Activated CD8-positive, alpha-beta T cell treated with anti-CD3 and anti-CD28 coated beads for 36 hours (primary cell): ENCODE measurements around the gene SCFD2. TPM values are rescaled to one million over a fixed set of nuclear protein-coding genes. Genes with fewer than 3 reads are reported as not detected.

Experiments
- ATAC-seq: fragments of 200-7000 bp; cut with Tn5 transposase; one replicate; pipeline ENCODE4 v1.10.0; 2021; ENCODE audit warnings: mild to moderate bottlenecking, moderate library complexity
- CTCF ChIA-PET: fragments of 350-600 bp; sonication (Branson Sonifier 250); formaldehyde crosslinking; loops from one replicate; lab custom pipeline; 2021; ENCODE audit warnings: antibody characterized with exemption; lab: Charles Lee
- POLR2A ChIA-PET: fragments of 350-600 bp; sonication (Branson Sonifier 250); formaldehyde crosslinking; loops from one replicate; lab custom pipeline; 2021; ENCODE audit warnings: antibody characterized with exemption; lab: Charles Lee
- DNase-seq: peaks from one replicate; pipeline ENCODE4 v3.0.0-alpha.2; 2020
- H3K27ac Mint-ChIP-seq: one replicate; pipeline ENCODE4 v1.8.0; 2021; ENCODE audit warnings: mild to moderate bottlenecking, mixed read lengths
- H3K27me3 Mint-ChIP-seq: one replicate; pipeline ENCODE4 v1.8.0; 2021; ENCODE audit warnings: mixed read lengths
- H3K36me3 Mint-ChIP-seq: one replicate; pipeline ENCODE4 v1.8.0; 2021; ENCODE audit warnings: low read depth, mixed read lengths
- H3K4me1 Mint-ChIP-seq: one replicate; pipeline ENCODE4 v1.8.0; 2021; ENCODE audit warnings: low read depth, mixed read lengths
- H3K4me3 Mint-ChIP-seq: one replicate; pipeline ENCODE4 v1.8.0; 2021; ENCODE audit warnings: mild to moderate bottlenecking, moderate library complexity, mixed read lengths
- H3K9me3 Mint-ChIP-seq: one replicate; pipeline ENCODE4 v1.8.0; 2021; ENCODE audit warnings: mixed read lengths
- intact Hi-C: fragments of 100-400 bp; cut with micrococcal nuclease; formaldehyde crosslinking; loops from one replicate; pipeline ENCODE4 v1.10.0; 2022
- total RNA-seq, 2 experiments: library from RNA; stranded (reverse); gene quantifications; one replicate each; pipeline ENCODE4 v1.2.3, GENCODE V29; 2021
- TF ChIP-seq, protein P1 (sequence below): fragments of 200-600 bp; IDR thresholded peaks from one replicate; pipeline ENCODE4 v1.8.0; 2022; ENCODE audit warnings: antibody characterized with exemption, mild to moderate bottlenecking

The SCFD2 gene
- total RNA-seq, 2 experiments from 2014 or later, result 21.4 to 22.1 TPM

DNA sequence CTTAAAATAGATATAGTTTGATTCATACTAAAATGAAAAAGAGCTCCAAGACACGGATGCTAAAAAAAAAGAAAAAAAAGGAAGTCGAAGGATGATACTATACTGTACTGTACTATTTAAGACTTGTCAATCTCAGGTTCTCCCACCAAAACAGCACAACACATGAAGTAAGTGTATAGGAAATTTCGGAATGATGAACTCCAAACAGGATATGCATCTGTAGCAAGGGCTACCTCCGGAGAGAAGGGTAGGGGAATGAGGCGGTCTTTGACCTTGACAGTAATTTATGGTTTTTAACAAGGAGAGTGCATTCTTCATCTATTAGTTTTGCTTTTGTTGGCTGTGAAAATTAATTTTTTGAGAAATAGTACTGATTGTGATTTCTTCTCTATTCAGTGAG lies 11.0 kb upstream of the SCFD2 start:
- Mint-ChIP-seq H3K4me3 (peak overlapping the region; percentile 95), H3K36me3 (peaks cover 9% of the 10 kb centered on the region), H3K27ac (peak overlapping the region; percentile 97), H3K9me3 (no peaks in the 10 kb centered on the region), H3K4me1 (peaks cover 30% of the 10 kb centered on the region), H3K27me3 (peaks cover 3% of the 10 kb centered on the region)
- CTCF ChIA-PET, result no interaction called here
- intact Hi-C loops, result no loop called here
- DNase-seq, result no peak
- POLR2A ChIA-PET, result interaction anchor here (1.6 to 3.2 kb wide), 2 partner anchors 10 to 13 kb away, joined by 4 to 13 read pairs; no protein-coding TSS in a partner anchor
- TF ChIP-seq, protein P1, sequence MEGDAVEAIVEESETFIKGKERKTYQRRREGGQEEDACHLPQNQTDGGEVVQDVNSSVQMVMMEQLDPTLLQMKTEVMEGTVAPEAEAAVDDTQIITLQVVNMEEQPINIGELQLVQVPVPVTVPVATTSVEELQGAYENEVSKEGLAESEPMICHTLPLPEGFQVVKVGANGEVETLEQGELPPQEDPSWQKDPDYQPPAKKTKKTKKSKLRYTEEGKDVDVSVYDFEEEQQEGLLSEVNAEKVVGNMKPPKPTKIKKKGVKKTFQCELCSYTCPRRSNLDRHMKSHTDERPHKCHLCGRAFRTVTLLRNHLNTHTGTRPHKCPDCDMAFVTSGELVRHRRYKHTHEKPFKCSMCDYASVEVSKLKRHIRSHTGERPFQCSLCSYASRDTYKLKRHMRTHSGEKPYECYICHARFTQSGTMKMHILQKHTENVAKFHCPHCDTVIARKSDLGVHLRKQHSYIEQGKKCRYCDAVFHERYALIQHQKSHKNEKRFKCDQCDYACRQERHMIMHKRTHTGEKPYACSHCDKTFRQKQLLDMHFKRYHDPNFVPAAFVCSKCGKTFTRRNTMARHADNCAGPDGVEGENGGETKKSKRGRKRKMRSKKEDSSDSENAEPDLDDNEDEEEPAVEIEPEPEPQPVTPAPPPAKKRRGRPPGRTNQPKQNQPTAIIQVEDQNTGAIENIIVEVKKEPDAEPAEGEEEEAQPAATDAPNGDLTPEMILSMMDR, result no peak
- no peak for ATAC-seq

DNA sequence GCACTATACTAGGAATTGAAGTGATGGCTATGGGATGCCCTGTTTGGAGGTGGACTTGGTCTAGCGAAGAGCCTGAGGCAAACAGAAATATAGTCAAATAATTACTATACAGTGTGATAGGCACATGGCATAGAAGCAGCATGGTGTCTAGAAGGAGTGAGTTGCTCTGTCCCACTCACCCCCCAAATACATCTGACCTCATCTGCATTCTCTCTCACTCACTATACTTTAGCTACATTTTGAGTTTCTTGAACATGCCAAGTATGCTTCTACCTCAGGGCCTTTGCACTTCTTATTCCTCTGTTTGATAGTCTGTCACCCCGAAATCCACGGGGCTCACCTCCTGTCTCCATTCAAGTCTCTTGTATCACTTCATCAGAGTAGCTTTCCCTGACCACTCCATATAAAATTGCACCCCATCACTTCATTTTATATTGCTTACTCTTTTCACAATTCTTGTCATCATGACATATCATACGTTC lies 9.0 kb upstream of the SCFD2 start:
- Mint-ChIP-seq H3K9me3 (no peaks in the 10 kb centered on the region), H3K4me3 (no peak overlapping the region), H3K27me3 (peaks cover 11% of the 10 kb centered on the region), H3K27ac (no peak overlapping the region), H3K36me3 (peaks cover 4% of the 10 kb centered on the region), H3K4me1 (peaks cover 22% of the 10 kb centered on the region)
- ATAC-seq (no peak), DNase-seq (no peak)
- TF ChIP-seq, protein P1, result no peak
- ChIA-PET POLR2A (no interaction called here), CTCF (interaction anchor here (1.2 kb wide), 2 partner anchors 8 to 859 kb away, joined by 4 to 7 read pairs; partner anchors contain the start of gene SCFD2)
- intact Hi-C loops, result no loop called here

DNA sequence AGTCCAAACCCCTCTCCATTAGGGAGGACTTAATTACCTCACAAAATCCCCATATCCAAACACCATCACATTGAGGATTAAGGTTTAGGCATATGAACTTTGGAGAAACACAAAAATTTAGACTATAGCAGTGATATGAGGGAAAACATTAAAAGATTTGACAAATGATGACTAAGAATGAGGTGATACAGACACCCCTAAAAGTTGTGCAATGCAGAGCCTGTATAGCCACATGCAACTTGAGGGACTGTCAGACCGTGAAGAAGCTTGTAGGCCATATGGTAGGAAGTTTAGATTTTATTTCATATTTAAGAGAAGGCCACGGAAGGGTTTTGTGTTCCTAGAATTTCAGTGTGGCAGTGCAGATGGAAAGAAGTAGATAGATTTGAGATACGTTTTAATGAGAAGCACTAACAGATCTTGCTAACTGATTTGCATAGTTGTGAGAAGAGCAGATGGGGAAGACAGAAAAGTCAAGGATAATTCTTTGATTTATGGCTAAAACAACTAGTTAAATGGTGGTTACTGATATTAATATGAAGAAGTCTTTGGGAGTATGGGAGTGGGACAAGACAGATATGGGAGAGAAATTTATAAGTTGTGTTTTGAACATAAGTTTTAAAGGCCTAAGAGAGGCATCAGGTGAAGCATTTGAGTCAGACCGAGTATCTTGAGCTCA lies 6.1 kb upstream of the SCFD2 start:
- peaks cover 9% of the 10 kb centered on the region for H3K4me1 Mint-ChIP-seq
- POLR2A ChIA-PET, result no interaction called here
- ATAC-seq (no peak), DNase-seq (no peak)
- intact Hi-C loops, result no loop called here
- no peak overlapping the region for H3K27ac Mint-ChIP-seq
- CTCF ChIA-PET, result no interaction called here
- H3K27me3 Mint-ChIP-seq, result peaks cover 15% of the 10 kb centered on the region
- no peaks in the 10 kb centered on the region for H3K36me3 Mint-ChIP-seq
- TF ChIP-seq, protein P1, result no peak
- H3K9me3 Mint-ChIP-seq, result no peaks in the 10 kb centered on the region
- H3K4me3 Mint-ChIP-seq, result no peak overlapping the region

DNA sequence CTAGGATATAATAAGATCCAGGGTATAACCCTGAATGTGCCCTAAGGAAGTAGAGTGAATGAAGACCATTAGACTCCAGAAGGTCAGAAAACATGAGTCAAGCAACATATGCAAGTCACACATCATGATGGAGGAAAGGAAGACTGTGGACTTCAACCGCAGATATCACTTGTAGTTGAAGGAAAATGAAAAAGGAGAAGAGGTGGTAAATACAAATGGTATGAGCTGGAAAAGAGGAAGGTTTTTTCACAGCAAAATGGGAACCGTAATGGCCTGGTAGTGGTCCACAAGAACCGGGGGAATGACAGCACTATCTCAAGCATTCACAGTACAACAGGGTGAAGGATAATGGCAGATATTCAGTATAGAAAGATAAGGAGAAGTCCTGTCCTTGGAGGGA lies 5.2 kb upstream of the SCFD2 start:
- Mint-ChIP-seq H3K36me3 (no peaks in the 10 kb centered on the region), H3K27me3 (peaks cover 15% of the 10 kb centered on the region), H3K9me3 (no peaks in the 10 kb centered on the region), H3K4me1 (peaks cover 12% of the 10 kb centered on the region), H3K4me3 (no peak overlapping the region), H3K27ac (no peak overlapping the region)
- DNase-seq (no peak), ATAC-seq (no peak)
- intact Hi-C loops, result no loop called here
- POLR2A ChIA-PET, result no interaction called here
- CTCF ChIA-PET, result no interaction called here
- TF ChIP-seq, protein P1, result no peak

DNA sequence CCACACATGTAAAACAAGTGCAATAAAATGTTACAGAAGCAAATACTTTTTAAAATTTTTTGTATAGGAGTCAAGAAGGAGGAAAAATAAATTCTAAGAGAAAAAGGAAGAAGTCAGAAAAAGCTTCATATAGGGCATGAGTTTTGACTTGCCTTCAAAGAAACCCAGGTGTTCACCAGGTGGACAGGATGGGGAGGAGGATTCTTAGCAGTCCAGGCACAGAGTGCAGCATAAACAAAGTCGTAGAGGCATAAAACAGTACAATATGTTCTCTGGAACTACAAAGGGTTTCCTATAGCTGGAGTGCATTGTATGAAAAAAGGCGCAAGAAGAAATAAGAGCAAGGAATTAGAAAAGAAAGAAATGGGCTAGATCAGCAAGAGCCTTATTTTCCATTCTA lies 1.9 kb upstream of the SCFD2 start:
- Mint-ChIP-seq H3K9me3 (no peaks in the 10 kb centered on the region), H3K4me1 (peaks cover 21% of the 10 kb centered on the region), H3K27me3 (peaks cover 15% of the 10 kb centered on the region), H3K4me3 (no peak overlapping the region), H3K36me3 (peaks cover 4% of the 10 kb centered on the region), H3K27ac (no peak overlapping the region)
- POLR2A ChIA-PET, result interaction anchor here (2.9 kb wide), 1 partner anchor 10 kb away, joined by 13 read pairs; the partner anchor contains the start of gene FIP1L1
- ATAC-seq (no peak), DNase-seq (no peak)
- TF ChIP-seq, protein P1, result no peak
- CTCF ChIA-PET, result interaction anchor here (1.0 kb wide), 1 partner anchor 14 kb away, joined by 3 read pairs; no protein-coding TSS in a partner anchor
- intact Hi-C loops, result loop anchor here (10.0 kb wide), 1 partner anchor 353 kb away; no protein-coding TSS in a partner anchor
